GM12878 (cell line): Measurements from ENCODE around the gene JAGN1.
"Not testable (repeated sequence)": the region's sequence is repeated elsewhere in the genome, so short reads cannot be mapped to it uniquely, and the experiment has no call there.

Experiments
- EP300 ChIP-seq, 2 experiments: fragments of 150-350 bp in 1 of 2; IDR thresholded peaks; 2 replicates each; pipeline ENCODE4 v1.6.1; 2011 to 2012; ENCODE audit warnings: low read depth in 2 of 2, low read length in 2 of 2, borderline replicate concordance in 1 of 2, improper control_type of control experiment in 1 of 2, inconsistent platforms in 1 of 2; ENCODE audit not compliant: control insufficient read depth in 1 of 2
- MEF2B ChIP-seq: fragments of 450-650 bp; IDR thresholded peaks from 2 replicates; pipeline ENCODE4 v1.6.1; 2018; ENCODE audit warnings: mild to moderate bottlenecking, moderate library complexity; ENCODE audit not compliant: partially characterized antibody, poor library complexity, severe bottlenecking
- NRF1 ChIP-seq: conservative IDR thresholded peaks from 2 replicates; pipeline ENCODE4 v1.6.1; 2011; ENCODE audit warnings: mild to moderate bottlenecking, low read depth, low read length, improper control_type of control experiment
- SIN3A ChIP-seq: IDR thresholded peaks from 2 replicates; pipeline ENCODE4 v1.6.1; 2012; ENCODE audit warnings: low read depth, low read length, improper control_type of control experiment
- SMC3 ChIP-seq: IDR thresholded peaks from 2 replicates; pipeline ENCODE4 v1.6.1; 2011; ENCODE audit warnings: low read length, improper control_type of control experiment, borderline replicate concordance
- ZNF384 ChIP-seq: IDR thresholded peaks from 2 replicates; pipeline ENCODE4 v1.6.1; 2012; ENCODE audit warnings: low read depth, mild to moderate bottlenecking, low read length, improper control_type of control experiment, borderline replicate concordance

- TF ChIP-seq EP300 (IDR thresholded peaks at IDR 0.05; ENCODE audit: borderline replicate concordance in 1 of 2, control insufficient read depth in 1 of 2, low read depth in 2 of 2, low read length in 2 of 2); MEF2B; SMC3; ZNF384; SIN3A; NRF1: not testable (repeated sequence)
These were observed 18.3 kb upstream of the JAGN1 start for GRCh38 chr3:9872067-9872466.
